NCI-H2196 (cell line): ENCODE data around the gene SHE.

ENCODE experiments used
- DNase-seq: peaks from one replicate; lab custom pipeline; 2025; ENCODE audit not compliant: unreplicated experiment; lab: John Stamatoyannopoulos, UW

SHE gene

GRCh38 chr1:154479764-154480421, 22.3 kb downstream of the SHE start:
- DNase-seq: peak; percentile 85

GRCh38 chr1:154478639-154479038, 23.6 kb downstream of the SHE start:
- no peak for DNase-seq

GRCh38 chr1:154478013-154478412, 24.2 kb downstream of the SHE start:
- DNase-seq: no peak

- DNase-seq: no peak
Measured at GRCh38 chr1:154476791-154477190, 25.4 kb downstream of the SHE start.

- peak; percentile 19 for DNase-seq
Measured at GRCh38 chr1:154474802-154475201, 27.4 kb downstream of the SHE start.

- DNase-seq: no peak
Measured at GRCh38 chr1:154471304-154471703, 30.9 kb downstream of the SHE start.

GRCh38 chr1:154469844-154470560, 32.2 kb downstream of the SHE start:
- no peak for DNase-seq

- no peak for DNase-seq
Measured at GRCh38 chr1:154468535-154469250, 33.5 kb downstream of the SHE start.

- DNase-seq: no peak
Measured at GRCh38 chr1:154467434-154468102, 34.6 kb downstream of the SHE start.

GRCh38 chr1:154466921-154467417, 35.2 kb downstream of the SHE start:
- DNase-seq: no peak

- DNase-seq: no peak
Measured at GRCh38 chr1:154466206-154466605, 36.0 kb downstream of the SHE start.

- no peak for DNase-seq
Measured at GRCh38 chr1:154465621-154466195, 36.5 kb downstream of the SHE start.

GRCh38 chr1:154463512-154463990, 38.7 kb downstream of the SHE start:
- no peak for DNase-seq

- no peak for DNase-seq
Measured at GRCh38 chr1:154460695-154461260, 41.4 kb downstream of the SHE start.

- DNase-seq: no peak
Measured at GRCh38 chr1:154459080-154459479, 43.1 kb downstream of the SHE start.

- no peak for DNase-seq
Measured at GRCh38 chr1:154456631-154457030, 45.6 kb downstream of the SHE start.

- no peak for DNase-seq
Measured at GRCh38 chr1:154454386-154455120, 47.7 kb downstream of the SHE start.

- DNase-seq: no peak
Measured at GRCh38 chr1:154453574-154454352, 48.4 kb downstream of the SHE start.

GRCh38 chr1:154453161-154453560, 49.1 kb downstream of the SHE start:
- DNase-seq: no peak
